Body of pancreas (tissue), 4 donors: ENCODE results near the gene TMEM174.

Experiments used
- CTCF ChIP-seq, 7 experiments: fragments of 450-650 bp in 4 of 7; fragments of 200-600 bp in 3 of 7; sonication (generic) in 3 of 7; IDR thresholded peaks; one replicate each; pipeline ENCODE4 v1.5.1; 2016 to 2019; ENCODE audit warnings: antibody characterized with exemption in 7 of 7
- POLR2A ChIP-seq, 3 donors: fragments of 450-650 bp; IDR thresholded peaks; one replicate each; pipeline ENCODE4 v1.6.1; 2016; ENCODE audit warnings: antibody characterized with exemption in 3 of 3, mild to moderate bottlenecking in 2 of 3

DNA sequence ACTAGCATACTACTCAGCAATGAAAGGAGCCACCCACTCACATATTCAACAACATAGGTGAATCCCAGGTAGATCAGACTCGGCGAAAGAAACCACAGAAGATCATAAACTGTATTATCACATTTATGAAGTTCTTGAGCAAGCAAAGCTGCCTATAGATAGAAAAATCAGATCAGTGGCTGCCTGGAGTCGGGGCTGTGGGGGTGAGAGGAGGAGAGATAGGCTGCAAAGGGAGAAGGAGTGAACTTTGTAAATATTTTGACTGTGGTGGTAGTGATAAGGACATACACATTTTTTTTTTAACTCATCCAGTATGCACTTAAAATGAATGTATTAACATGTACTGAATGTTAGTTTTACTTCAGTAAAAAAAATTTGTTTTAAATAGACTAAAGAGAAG, 23.5 kb upstream of the TMEM174 start:
- no peak for TF ChIP-seq CTCF (IDR thresholded peaks at IDR 0.05)
- TF ChIP-seq POLR2A (IDR thresholded peaks at IDR 0.05) = no peak
